NCI-H82 treated with DMSO at 0.1 percent for 48 hours (cell line): ENCODE measurements around the gene SPINK6.

Experiments
- DNase-seq: peaks from one replicate; lab custom pipeline; 2025; ENCODE audit not compliant: unreplicated experiment; lab: John Stamatoyannopoulos, UW

SPINK6 gene, protein sequence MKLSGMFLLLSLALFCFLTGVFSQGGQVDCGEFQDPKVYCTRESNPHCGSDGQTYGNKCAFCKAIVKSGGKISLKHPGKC

GRCh38 chr5:148202531-148203203 is at the start of gene SPINK6:
SPINK6 (plus strand) TSS chr5:148203042; CDS start chr5:148203097, 55 bp downstream.
- DNase-seq, result no peak

DNA sequence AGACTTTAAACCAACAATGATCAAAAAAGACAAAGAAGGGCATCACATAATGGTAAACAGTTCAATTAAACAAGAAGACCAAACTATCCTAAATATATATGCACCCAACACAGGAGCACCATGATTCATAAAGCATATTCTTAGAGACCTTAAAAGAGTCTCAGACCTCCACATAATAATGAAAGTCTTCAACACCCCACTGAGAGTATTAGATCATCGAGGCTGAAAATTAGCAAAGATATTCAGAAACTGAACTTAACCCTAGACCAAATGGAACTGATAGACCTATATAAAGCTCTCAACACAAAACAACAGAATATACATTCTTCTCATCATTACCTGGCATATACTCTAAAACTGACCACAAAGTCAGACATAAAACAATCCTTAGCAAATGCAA is 46.2 kb upstream of the SPINK6 start:
- no peak for DNase-seq

DNA sequence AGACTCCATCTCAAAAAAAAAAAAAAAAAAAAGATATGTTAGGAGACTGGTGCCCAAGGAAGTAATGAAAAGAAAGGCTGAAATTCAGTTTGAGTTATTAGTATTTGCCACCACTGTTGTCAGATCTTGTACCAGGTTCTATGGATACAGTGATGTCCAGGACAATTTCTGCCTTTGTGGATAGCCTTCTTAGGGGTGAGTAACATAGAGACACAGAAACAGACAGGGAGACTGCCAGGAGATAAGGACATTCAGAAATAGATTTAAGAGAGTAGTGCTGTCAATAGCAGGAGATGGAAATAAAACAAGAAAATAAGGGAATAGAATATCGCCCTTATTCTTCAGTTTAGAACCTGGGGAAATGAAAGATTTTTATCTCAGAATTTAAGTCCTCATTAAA is 40.8 kb upstream of the SPINK6 start:
- DNase-seq, result no peak

GRCh38 chr5:148163345-148163744 is 39.5 kb upstream of the SPINK6 start:
- DNase-seq, result no peak

DNA sequence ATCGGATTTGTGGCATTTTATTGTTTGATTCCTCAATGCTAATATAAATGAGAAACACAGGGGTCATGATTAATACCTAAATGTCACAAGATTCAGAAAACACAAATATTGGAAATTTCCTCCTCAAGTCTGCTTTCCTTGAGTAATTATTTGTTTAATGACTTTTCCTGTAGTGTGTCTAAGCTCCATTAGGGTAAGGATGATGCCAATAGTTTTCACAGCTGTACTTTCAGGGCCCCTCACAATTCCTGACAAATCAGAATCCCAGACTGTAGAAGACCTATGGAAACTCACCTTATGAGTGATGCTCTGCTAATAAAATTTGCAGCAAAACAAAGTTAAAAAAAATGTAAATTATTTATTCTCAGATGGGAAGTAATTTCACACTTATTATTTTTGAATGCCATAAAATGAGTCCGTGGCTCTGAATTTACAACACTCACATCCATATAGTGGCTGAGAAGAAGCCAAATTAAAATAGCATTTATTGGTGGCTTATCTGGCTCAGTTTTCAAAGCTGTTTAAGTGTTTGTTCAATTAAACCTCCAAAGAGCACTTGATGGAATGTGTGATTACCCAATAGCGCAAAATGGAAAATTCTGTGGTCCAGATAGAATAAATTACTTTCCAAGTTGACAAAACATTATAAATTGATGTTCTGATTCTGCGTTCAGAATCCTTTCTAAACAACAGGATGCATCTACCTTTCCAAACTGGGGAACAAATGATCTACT is 36.1 kb upstream of the SPINK6 start:
- DNase-seq, result no peak

- DNase-seq, result no peak
These were observed 34.6 kb upstream of the SPINK6 start, which contains the start of gene SPINK14 for GRCh38 chr5:148168246-148168645. SPINK14 (plus strand) TSS chr5:148168546; CDS start chr5:148169733, 1,187 bp downstream.

DNA sequence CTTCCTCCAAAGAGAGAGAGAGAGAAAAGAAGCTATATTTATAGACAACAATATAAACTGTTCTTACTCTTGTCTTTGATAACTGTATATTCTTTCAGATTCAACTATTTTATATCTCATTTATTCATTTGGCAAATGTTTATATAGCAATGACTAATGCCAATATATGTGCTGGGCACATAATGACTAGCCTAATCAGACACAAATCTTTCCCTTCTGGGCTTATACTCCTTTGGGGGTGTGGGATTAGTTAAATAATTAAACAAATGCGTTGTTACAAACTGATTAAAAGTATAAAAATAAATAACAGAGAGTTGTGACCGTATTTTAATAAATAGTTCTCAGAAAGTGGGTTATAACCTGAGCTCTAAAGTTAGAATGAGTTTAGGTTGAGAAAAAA is 30.5 kb upstream of the SPINK6 start:
- no peak for DNase-seq

DNA sequence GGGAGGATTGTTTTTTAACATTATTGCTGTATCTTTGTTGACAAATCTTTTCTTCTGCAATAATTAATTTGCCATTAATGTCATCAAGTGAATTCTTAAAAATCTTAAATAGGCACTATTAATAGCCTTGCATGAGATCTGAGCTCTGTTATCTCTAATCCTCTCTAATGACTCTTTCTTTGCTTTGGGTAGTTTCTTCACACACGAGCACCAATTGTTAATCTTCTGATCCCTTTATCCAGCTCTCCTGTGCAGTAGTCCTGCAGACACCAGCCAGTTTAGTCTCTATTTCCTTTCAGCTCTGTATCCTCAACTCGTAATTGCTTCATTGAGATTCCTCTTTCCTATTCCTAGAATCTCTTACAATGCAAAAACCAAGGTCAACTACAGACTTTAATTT is 26.4 kb upstream of the SPINK6 start:
- DNase-seq, result peak; percentile 82

GRCh38 chr5:148177207-148177606 is 25.6 kb upstream of the SPINK6 start:
- no peak for DNase-seq

GRCh38 chr5:148179234-148179824 is 23.5 kb upstream of the SPINK6 start:
- DNase-seq, result peak; percentile 11

- DNase-seq, result no peak
These were observed 16.4 kb upstream of the SPINK6 start for GRCh38 chr5:148186248-148187003.

DNA sequence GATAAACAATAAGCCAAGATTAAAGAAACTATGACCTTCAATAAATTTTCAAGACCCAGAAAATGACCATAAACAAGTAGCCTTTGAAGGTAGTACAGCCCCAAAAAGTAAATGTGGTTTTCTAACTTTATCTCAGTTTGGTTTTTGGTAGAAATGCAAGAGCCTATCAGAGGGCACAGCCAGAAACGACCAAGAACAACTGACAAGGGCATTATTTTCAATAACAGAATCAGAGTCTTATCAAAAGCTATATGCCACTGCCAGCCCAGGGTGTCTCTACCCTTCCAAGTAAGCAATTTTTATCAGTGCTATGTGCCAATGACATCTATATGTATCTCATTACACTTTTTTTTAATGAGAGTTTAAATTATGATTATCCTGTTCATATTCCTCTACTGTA is 11.8 kb upstream of the SPINK6 start:
- DNase-seq, result no peak

DNA sequence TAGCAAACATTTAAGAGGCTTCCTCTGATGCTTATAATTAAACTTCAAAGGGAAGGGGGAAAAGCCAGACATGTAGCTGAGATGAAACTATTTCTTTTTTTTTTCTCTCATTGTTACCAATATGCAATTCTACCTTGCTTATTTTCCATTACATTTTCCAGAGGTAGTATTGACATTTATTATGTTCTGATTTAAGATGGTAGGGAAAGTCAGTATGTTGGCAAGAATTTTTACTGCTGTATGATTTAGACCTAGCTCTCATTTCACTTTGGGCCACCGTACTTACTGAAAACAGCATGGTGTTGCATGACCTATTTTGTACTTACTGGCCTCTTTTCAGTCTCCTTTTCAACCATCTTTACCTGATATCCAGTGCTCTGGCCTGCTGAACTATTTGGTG is 9.6 kb upstream of the SPINK6 start:
- no peak for DNase-seq

- no peak for DNase-seq
These were observed 1.7 kb upstream of the SPINK6 start for GRCh38 chr5:148201151-148201550.

DNA sequence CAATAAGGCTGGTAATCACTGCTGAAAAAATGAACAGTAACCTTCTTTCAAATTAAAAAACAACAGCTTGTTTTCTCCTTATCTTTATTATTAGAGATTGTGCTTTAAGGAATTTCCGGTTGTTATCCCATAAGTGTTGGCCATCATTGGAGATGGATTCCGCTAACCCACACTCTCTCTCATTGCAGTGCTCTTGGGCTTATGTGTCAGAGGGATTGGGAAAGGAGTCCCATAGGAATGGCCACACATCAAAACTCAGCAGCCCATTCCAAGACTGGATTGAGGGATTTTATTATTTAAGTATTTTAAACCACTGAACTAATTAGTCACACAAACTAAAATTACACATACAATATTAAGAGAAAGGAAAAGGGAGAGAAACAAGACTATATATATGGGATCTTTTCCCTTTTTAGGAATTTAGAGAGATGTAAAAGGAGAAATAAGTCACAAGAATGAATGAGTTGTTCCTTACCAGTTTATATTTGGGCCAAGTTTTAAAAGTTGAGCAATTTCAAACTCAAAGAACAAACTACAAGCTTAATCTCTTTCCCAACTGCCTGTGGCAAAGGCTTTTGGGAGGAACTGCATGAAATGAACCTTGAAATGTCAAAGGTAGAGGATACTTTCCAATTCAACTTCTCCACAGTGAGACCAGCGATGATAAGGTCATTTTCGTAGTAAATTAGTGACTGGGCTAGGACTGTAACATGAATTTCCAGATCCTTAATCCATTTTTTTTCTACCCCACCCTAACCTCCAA is 2.4 kb downstream of the SPINK6 start:
- no peak for DNase-seq

GRCh38 chr5:148205865-148206264 is 3.0 kb downstream of the SPINK6 start:
- no peak for DNase-seq

DNA sequence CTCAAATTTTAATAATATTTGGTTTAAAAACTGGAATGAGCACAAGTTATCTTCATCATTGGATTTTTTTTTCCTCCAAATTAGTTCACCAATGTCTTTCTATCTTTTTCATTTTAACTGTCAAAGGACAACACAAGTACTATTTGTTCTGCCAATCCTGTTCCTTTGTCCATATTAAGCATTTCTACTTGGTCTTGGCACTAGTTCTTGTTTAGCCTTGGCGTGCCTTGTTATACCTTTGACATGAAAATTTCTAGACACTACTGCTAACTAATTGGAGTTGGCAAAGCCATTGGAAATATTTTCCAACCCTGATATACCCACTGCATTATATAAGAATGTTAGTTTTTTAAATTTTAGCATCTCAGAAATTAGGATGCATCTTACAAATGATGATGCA is 3.8 kb downstream of the SPINK6 start:
- DNase-seq, result no peak

GRCh38 chr5:148208226-148208625 is 5.4 kb downstream of the SPINK6 start:
- DNase-seq, result no peak

DNA sequence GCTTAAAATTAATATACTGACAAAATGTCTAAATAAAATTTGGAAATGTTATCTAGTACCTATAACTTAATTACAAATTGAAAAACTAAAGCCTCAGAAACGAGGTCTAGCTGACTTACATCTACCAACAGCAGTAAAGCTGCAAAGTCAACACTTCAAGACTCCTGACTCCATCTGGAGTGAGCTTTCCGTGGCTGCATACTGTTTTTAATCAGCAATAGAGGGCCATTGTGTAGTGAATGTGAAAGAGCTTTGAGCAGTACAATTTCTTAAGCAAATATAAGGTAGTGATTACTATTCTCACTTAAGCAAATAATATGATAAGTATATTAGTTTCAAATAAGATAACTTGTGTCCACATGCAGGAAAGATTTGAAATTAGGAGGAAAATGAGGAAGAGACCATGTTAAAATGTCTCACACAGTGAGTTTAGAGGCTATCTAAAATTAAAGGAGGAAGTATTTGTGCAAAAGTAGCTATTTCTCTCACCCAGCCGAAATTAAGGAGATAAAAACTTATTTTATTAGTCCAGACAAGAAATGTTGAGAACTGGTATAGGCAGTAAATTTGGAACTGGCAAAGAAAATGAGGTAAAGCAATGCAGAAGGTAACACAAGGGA is 6.4 kb downstream of the SPINK6 start:
- DNase-seq, result no peak

DNA sequence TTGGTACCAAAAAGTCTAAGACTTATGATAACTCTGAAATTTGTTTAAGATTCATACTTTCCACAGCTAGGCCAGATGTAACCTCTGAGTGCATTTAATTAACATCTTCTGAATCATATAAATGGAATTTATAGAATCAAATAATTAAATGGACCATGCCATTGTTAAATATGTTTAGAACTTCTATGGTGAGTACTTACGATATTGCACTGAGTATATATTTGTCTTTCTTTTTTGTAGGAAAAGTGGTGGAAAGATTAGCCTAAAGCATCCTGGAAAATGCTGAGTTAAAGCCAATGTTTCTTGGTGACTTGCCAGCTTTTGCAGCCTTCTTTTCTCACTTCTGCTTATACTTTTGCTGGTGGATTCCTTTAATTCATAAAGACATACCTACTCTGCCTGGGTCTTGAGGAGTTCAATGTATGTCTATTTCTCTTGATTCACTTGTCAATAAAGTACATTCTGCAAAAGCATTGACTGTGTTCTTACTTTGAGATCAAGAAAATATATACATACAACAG is 11.9 kb downstream of the SPINK6 start:
- no peak for DNase-seq
